C1 segment of cervical spinal cord (tissue), 14 donors: ENCODE measurements around the gene TM9SF2.
"Not testable (repeated sequence)": the region's sequence is repeated elsewhere in the genome, so short reads cannot be mapped to it uniquely, and the experiment has no call there.

Experiments used
- DNase-seq, 14 donors: peaks; one replicate each; lab custom pipeline; 2025; lab: John Stamatoyannopoulos, UW

TM9SF2 gene

GRCh38 chr13:99528547-99528946 lies 27.3 kb downstream of the TM9SF2 start:
- peak in 1 of 14 donors; percentile 26 for DNase-seq

- DNase-seq, result no peak
Measured at GRCh38 chr13:99536023-99536422, 34.8 kb downstream of the TM9SF2 start.

GRCh38 chr13:99540530-99540929 lies 39.3 kb downstream of the TM9SF2 start:
- no peak for DNase-seq

- no peak for DNase-seq
Measured at GRCh38 chr13:99542788-99543406, 41.6 kb downstream of the TM9SF2 start.

- DNase-seq, result no peak
Measured at GRCh38 chr13:99545361-99545760, 44.1 kb downstream of the TM9SF2 start.

DNA sequence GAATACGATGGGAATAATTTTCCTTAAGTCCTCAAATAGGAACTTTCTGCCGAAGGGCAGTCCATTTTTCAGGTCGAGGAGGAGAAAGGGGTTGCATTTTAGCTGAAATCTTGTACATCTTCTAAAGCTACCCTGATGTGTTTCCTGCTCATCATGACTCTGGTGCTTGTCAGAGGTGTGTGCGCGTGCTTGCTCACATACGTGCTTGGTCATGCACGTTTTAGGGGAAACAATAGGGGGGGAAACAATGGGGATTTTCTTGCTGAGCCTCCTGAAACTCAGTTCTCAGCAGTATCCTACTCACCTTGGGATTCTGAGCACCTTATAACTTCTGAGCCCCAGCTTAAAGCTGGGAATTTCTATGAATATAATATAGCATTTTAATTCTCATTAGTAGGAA lies 44.7 kb downstream of the TM9SF2 start:
- no peak for DNase-seq

DNA sequence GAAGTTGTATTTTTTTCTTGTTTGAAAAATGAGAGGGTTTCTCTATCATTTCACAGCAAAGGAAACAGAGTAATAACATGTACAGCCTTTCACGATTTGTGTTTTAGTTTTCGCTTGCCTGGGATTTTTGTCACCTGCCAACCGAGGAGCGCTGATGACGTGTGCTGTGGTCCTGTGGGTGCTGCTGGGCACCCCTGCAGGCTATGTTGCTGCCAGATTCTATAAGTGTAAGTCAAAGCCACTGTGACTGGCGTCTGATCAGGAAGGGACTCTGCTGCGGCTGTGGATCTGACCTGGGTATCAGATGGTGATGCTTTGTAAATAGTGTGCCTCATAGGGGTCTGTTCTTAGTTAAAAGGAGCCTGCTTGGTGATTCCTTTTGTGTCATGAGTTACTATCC lies 45.6 kb downstream of the TM9SF2 start:
- DNase-seq, result no peak

DNA sequence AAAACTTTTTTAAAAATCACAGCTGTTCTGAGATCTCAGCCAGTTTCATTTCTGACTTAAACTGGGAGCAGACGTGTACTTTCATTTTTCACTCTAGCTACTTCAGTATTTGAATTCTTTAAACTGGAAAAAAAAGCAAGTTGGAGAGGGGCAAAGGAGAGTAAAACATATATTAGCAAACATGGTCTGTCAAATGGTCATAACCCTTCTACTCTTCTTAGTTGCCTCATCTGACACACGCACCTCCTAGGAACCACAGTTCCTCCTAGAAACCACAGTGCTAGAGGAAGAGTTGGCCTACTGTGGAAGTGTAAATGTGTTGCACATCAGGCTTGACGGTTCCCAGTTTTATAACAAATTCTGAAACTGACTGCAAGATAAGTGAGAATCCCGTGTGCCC lies 47.2 kb downstream of the TM9SF2 start:
- DNase-seq, result no peak

DNA sequence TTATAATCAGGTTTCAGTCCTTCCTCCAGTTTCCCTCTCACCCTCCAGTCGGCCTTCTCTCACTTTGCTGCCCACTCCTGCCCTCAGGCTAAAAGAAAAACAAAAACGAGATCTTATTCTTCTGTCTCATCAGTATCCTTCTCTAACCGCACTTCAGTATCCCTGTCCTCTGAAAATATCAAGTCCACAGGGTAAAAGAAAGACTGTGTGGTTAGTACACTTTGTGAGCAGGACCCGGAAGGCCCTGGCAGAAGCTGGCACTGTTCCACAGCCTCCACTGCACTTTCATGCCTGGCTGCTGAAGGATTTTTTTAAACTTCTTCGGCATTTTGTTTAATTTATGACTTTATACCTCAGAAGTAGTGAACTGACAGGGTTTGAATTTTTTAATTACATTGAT lies 51.8 kb downstream of the TM9SF2 start:
- DNase-seq, result no peak

DNA sequence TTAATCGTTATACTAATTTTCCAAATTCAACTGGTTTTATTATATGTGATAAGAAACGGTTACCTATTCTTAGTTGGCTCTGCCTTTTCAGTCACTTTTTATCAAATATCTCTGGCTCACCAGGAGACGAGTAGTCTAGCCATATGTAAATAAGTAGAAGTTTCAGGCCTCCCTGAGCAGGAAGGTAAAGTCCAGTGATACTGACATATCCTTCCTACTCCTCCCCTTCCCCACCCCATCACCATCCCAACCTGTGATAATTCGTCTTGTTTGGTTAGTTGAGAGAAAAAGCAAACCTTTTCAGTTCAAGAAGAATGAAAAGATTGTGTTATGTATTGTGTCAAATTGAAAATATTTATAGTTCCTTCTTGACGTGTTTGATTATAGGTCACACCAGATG lies 53.9 kb downstream of the TM9SF2 start:
- no peak for DNase-seq

DNA sequence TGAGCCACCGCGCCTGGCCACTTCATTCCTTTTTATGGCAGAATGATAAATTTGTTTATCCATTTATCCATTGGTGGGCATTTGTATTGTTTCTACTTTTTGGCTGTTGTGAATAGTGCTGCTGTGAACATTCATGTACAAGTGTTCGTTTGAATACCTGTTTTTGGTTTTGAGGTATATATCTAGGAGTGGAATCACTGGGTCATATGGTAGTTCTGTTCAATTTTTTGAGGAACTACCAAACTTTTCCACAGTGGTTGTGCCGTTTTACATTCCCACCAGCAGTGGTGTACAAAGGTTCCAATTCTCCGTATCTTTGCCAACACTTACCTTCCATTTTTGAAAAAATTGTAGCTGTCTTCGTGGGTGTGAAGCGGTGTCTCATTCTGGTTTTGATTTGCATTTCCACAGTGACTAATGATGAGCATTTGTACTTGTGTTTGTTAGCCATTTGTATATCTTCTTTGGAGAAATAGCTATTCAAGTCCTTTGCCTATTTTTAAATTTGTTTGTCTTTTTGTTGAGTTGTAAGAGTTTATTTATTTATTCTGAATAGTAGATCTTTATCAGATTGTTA lies 55.7 kb downstream of the TM9SF2 start:
- no peak for DNase-seq

- no peak for DNase-seq
Measured at GRCh38 chr13:99558570-99559180, 57.4 kb downstream of the TM9SF2 start.

- DNase-seq, result no peak
Measured at GRCh38 chr13:99559560-99559959, 58.3 kb downstream of the TM9SF2 start.

- DNase-seq, result no peak
Measured at GRCh38 chr13:99563404-99563803, 62.1 kb downstream of the TM9SF2 start.

DNA sequence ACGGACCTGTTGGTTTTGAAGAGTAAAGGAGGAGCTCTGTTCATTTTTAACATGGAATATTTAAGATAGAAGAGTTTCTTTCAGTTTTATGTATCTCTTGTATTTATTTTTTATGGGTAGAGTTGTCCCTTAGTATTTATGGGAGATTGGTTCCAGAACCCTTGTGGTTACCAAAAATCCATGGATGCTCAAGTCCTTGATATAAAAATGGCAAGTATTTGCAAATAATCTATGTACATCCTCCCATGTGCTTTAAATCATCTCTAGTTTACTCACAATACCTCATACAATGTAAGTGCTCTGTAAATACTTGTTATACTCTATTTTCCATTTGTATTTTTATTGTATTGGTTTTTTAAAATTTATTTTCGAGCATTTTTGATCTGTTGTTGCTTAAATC lies 63.1 kb downstream of the TM9SF2 start:
- no peak for DNase-seq

GRCh38 chr13:99565478-99566124 lies 64.3 kb downstream of the TM9SF2 start:
- DNase-seq, result no peak

GRCh38 chr13:99566125-99567083 lies 65.1 kb downstream of the TM9SF2 start:
- no peak for DNase-seq

GRCh38 chr13:99568901-99569300 lies 67.6 kb downstream of the TM9SF2 start:
- DNase-seq, result not testable (repeated sequence)

GRCh38 chr13:99572131-99572530 lies 70.9 kb downstream of the TM9SF2 start:
- DNase-seq, result no peak

DNA sequence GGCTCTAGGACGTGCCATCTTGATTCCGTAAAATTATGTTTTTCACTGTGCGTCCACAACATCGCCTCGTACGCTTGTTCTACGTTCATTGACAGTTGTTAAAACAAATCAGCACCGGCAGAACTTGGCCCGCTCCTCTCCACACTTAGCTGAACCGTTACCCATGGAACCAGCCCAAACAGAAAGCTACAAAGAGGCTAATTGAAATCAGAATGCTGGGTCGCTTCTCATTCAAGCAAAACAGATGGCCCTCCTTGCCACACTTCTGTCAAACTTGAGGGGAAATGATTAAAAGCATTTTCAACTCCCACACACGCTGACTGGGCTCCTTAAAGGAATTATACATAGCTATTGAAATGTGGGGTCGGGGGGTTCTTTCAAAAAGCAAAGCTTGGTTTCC lies 71.6 kb downstream of the TM9SF2 start:
- no peak for DNase-seq

GRCh38 chr13:99575376-99576120 lies 74.3 kb downstream of the TM9SF2 start:
- no peak for DNase-seq
